VCaP (cell line): ENCODE measurements around the gene ADCY5.

ENCODE experiments used
- H3K27ac ChIP-seq: fragments of 450-650 bp; 2 replicates; pipeline ENCODE4 v1.5.1; 2017
- TF ChIP-seq, protein P1 (sequence below): fragments of 450-650 bp; conservative IDR thresholded peaks from 2 replicates; pipeline ENCODE4 v1.5.1; 2017; ENCODE audit warnings: mild to moderate bottlenecking, moderate library complexity

ADCY5 gene

DNA sequence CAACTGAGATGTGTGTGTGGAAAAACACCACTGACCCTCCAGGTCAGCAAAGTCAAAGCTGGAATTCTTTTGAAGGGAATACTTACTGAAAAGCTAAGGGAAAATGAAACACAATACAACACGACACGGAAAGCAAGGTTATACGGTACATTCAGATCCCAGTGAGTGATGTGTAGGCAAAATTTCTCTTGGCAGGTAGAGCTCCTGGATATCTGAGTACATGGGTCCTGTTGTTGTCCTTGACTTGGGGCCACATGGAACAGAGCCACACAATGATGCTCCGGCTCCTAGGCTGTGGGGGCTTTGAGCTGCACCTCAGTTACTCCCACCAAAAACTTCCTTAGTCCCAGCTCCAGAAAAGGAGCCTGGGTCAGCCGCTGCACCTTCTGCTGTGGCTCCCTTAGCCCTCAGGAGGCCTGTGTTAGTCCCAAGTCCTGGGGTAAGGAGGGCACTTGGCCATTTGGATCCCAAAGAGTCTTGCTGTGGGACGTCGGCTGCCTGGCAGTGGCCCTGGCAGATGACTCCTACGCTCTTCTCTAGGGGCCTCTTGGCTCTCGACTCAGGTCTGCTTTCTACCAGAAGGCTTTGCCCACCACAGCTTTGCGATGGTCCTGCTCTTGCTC lies 95.6 kb downstream of the ADCY5 start:
- no peak overlapping the region for H3K27ac ChIP-seq
- TF ChIP-seq, protein P1, sequence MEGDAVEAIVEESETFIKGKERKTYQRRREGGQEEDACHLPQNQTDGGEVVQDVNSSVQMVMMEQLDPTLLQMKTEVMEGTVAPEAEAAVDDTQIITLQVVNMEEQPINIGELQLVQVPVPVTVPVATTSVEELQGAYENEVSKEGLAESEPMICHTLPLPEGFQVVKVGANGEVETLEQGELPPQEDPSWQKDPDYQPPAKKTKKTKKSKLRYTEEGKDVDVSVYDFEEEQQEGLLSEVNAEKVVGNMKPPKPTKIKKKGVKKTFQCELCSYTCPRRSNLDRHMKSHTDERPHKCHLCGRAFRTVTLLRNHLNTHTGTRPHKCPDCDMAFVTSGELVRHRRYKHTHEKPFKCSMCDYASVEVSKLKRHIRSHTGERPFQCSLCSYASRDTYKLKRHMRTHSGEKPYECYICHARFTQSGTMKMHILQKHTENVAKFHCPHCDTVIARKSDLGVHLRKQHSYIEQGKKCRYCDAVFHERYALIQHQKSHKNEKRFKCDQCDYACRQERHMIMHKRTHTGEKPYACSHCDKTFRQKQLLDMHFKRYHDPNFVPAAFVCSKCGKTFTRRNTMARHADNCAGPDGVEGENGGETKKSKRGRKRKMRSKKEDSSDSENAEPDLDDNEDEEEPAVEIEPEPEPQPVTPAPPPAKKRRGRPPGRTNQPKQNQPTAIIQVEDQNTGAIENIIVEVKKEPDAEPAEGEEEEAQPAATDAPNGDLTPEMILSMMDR = no peak

DNA sequence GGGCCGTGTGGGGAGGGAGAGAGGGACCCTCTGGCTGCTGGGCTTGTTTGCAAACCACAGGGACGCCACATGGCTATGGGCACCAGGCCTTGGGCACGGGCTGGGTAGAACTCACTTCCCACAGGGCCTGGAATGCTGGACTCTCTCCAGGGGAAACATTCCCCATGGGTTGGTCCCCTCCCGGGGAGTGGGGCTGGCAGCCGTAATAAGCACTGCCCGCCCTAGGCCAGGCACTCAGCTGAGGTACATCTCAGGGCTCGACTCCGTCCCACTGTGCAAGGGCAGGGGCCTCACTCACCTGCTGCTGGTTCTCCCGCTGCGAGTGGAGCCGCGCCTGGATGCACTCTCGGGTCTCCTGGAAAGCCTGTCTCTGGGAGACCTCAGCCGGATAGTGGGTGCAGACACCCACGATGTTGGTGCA lies 96.7 kb downstream of the ADCY5 start:
- TF ChIP-seq, protein P1 = no peak
- H3K27ac ChIP-seq = no peak overlapping the region

DNA sequence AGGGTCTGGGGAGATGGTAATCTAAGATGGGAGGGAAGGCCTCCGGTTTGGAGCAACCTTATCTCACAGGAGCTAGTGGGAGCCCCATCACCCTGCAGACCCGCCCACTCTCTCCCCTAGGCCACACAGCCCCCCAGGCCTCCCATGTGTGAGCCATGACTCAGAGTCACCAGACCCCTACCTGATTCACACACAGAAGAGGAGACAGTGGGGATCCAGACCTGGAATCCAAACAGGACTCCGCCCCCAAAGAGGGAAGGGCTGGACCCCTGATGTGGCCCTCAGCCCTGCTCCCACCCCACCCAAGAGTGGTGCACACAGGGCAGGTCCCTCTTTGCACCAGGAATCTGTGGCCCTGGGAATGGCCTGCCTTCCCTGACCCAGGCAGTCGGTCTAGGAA lies 97.4 kb downstream of the ADCY5 start:
- TF ChIP-seq, protein P1 = no peak
- H3K27ac ChIP-seq = no peak overlapping the region

DNA sequence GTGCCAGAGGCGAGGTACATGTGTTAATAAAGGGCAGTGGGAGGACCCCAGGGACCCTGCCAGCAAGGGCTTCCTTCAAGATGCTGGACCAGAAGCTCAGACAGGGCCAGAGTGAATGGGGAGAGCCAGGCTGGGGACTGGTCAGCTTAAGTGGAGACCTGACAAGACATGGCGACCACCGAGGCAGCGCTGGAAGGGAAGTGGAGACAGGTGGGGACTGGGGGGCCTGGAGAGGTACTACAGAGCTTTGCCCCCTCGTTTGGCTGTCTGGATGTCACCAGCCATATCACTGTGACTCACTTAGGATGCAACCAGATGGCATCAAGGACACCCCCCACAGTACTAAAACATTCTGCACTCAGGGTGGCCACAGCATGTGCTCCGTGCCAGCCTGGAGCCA lies 97.9 kb downstream of the ADCY5 start:
- no peak overlapping the region for H3K27ac ChIP-seq
- TF ChIP-seq, protein P1 = no peak

DNA sequence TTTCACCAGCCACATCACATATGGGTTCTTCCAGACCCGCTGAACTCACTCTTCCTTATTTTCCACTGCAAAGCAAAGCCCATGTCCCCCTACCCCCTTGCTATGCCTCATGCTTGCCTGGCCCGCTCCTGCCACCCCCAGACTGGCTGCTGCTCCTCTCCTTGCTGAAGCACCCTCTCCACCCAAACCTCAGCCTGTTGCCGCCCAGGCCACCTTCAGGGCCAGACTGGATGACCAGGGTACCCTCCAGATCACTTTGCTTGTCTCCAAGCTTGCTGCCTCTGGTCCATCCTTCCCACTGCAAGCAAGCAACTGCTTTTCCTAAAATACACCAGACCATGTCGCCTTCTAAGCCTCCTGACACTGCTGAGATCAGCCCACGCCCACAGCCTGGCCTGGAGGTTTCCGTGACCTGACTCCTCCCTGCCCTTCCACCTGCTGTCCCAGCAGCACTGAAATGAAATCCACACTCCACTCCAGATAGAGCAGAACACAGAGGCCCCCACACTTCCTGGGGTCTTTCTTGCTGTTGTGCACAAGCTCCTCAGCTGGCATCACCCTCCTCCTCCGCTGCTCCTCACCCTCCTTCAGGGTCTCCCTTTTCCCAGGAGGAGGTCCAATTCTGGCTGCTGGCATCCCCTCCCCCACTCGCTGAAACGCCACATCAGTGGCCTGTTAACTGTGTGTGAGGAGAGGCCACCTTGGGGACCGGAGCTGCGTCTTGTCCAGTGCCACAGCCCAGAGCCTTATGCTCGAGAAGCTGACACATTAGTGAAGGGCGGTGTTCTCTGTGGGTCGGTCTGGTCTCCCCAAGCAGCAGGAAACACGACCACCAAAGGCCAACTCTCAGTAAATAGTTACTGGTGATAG lies 99.1 kb downstream of the ADCY5 start:
- TF ChIP-seq, protein P1 = no peak
- H3K27ac ChIP-seq = no peak overlapping the region

DNA sequence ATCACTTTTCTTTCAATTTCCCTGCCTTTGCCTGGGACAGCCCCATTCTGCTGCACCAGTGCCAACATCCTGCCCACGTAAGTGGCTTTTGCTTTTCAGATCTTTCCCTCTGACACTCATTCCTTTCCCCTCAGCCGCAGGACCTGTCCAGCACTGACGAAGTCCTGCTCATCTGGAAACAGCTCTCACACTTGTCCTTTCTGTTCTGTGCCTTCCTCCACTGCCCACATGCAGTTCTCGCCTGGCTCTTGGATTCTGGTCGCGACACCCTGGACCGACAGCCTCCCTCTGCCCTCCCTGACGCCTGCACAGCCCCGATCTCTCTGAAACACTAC lies 99.7 kb downstream of the ADCY5 start:
- TF ChIP-seq, protein P1 = no peak
- H3K27ac ChIP-seq = no peak overlapping the region

DNA sequence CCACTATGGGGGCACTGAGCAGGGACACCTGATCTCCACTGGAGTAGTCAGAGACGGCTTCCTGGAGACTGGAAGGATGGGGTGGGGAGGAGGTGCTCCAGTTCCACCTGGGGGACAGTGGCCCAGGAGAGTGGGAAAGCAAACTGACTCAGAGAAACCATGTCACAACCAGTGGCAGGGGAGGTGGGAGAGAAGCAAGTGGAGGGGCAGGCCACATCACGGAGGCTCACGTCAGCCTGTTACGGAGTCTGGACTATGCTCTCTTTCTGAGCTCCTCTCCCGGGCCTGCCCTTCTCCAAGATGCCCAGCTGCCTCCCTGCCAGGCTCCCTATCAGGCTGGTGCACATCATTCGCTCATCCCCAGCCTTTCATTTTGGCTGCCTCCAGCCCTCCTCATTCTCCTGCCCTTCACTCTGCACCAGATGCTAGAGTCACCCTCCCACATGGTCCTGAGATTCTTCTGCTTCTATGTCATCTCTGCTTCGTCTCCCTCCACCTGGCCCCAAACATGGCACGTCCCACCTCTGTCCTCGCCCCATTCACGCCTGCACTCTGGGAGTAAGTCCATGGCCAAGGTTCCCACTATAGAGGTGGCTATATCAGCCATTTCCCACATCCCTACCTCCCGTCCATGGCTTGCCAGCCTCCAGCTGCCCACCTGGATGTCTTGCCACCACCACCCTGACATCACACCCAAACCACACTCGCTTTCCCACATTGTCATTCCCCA lies 100.3 kb downstream of the ADCY5 start:
- no peak overlapping the region for H3K27ac ChIP-seq
- TF ChIP-seq, protein P1 = no peak
